Ovary (tissue), 3 donors: Measurements from ENCODE around the gene BOLA3.

Source experiments
- EP300 ChIP-seq: sonication (generic); formaldehyde crosslinking; IDR thresholded peaks from one replicate; pipeline ENCODE4 v1.6.1; 2017; ENCODE audit warnings: antibody characterized with exemption
- POLR2A ChIP-seq: fragments of 450-650 bp; IDR thresholded peaks from one replicate; pipeline ENCODE4 v1.6.1; 2017; ENCODE audit warnings: antibody characterized with exemption, mild to moderate bottlenecking, moderate library complexity
- TF ChIP-seq, protein P1 (sequence below), 3 donors: fragments of 450-650 bp in 2 of 3; fragments of 200-600 bp in 1 of 3; IDR thresholded peaks; one replicate each; pipeline versions ENCODE4 v1.5.1 to v1.8.0; 2016 to 2022; ENCODE audit warnings: antibody characterized with exemption in 3 of 3, mild to moderate bottlenecking in 1 of 3
- donor health status: DM: no; HTN: no; CAD: no.

DNA sequence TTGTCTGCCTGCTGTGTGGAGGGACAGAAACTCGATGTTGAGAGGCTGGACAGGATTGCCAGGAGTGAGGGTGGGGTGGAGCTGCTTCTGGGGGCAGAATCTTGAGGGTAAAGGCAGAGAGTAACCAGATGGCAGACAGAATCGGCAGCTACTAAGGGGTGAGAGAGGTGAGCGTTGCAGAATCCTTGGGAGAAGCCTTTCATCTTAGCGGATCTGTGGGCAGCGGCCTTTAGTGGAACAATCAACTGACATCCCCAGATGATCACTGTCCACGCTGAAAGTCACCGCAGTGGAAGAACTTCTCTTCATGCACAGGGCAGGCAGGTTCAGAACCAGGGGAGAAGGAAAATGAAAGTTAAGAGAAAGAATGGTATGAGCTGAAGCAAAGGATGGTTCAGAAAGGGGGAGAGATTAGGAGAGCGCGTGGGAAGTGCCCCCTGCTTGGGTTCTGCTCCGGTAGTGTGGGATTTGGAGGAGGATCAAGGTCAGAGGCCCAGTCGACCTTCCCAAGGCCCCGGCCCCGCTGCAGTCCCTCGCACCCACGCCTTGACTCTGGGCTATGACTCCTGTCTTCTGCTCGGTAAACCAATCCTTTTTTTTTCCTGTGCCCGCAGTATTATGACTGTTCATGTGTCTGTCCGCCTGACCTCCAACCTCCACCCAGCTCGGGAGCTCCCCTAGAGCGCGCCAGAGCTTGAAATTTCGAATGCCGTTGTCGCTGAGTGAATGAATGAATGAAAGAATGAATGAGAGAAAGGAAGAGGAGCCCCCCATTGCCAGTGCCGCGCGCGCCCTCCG, 584 bp downstream of the BOLA3 start:
- TF ChIP-seq, protein P1, sequence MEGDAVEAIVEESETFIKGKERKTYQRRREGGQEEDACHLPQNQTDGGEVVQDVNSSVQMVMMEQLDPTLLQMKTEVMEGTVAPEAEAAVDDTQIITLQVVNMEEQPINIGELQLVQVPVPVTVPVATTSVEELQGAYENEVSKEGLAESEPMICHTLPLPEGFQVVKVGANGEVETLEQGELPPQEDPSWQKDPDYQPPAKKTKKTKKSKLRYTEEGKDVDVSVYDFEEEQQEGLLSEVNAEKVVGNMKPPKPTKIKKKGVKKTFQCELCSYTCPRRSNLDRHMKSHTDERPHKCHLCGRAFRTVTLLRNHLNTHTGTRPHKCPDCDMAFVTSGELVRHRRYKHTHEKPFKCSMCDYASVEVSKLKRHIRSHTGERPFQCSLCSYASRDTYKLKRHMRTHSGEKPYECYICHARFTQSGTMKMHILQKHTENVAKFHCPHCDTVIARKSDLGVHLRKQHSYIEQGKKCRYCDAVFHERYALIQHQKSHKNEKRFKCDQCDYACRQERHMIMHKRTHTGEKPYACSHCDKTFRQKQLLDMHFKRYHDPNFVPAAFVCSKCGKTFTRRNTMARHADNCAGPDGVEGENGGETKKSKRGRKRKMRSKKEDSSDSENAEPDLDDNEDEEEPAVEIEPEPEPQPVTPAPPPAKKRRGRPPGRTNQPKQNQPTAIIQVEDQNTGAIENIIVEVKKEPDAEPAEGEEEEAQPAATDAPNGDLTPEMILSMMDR (IDR thresholded peaks at IDR 0.05): no peak
- TF ChIP-seq POLR2A: no peak
- TF ChIP-seq EP300: no peak
